H9 (cell line): ENCODE data around the gene CSMD2. TPM values are rescaled to one million over a fixed set of nuclear protein-coding genes. Genes with fewer than 3 reads are reported as not detected.

ENCODE experiments used
- DNase-seq: peaks from one replicate; pipeline ENCODE4 v3.0.0-alpha.2; 2017
- H2AFZ ChIP-seq: one replicate; pipeline ENCODE4 v1.6.1; 2013; ENCODE audit warnings: mild to moderate bottlenecking, low read length, control low read depth, moderate library complexity
- H2AK5ac ChIP-seq: 2 replicates; pipeline ENCODE4 v1.6.1; 2013; ENCODE audit warnings: low read length, control low read depth, mixed read lengths; ENCODE audit not compliant: insufficient read length
- H2BK120ac ChIP-seq: one replicate; pipeline ENCODE4 v1.6.1; 2013; ENCODE audit warnings: low read depth, mild to moderate bottlenecking, low read length, control low read depth, inconsistent platforms; ENCODE audit not compliant: poor library complexity, severe bottlenecking
- H2BK12ac ChIP-seq: 2 replicates; pipeline ENCODE4 v1.6.1; 2013; ENCODE audit warnings: low read length, control low read depth, mixed read lengths, low read depth; ENCODE audit not compliant: insufficient read length
- H2BK15ac ChIP-seq: 2 replicates; pipeline ENCODE4 v1.6.1; 2013; ENCODE audit warnings: low read depth, low read length, control low read depth
- H2BK20ac ChIP-seq: one replicate; pipeline ENCODE4 v1.6.1; 2013; ENCODE audit warnings: low read depth, mild to moderate bottlenecking, low read length, control low read depth, inconsistent platforms; ENCODE audit not compliant: poor library complexity, severe bottlenecking
- H2BK5ac ChIP-seq: 2 replicates; pipeline ENCODE4 v1.6.1; 2013; ENCODE audit warnings: low read length, control low read depth, mixed read lengths; ENCODE audit not compliant: insufficient read length
- H3K14ac ChIP-seq: 2 replicates; pipeline ENCODE4 v1.6.1; 2013; ENCODE audit warnings: low read length, control low read depth; ENCODE audit not compliant: insufficient read depth
- H3K18ac ChIP-seq: 2 replicates; pipeline ENCODE4 v1.6.1; 2013; ENCODE audit warnings: low read depth, mild to moderate bottlenecking, mixed read lengths, low read length, control low read depth; ENCODE audit not compliant: insufficient read length
- H3K23ac ChIP-seq: 2 replicates; pipeline ENCODE4 v1.6.1; 2013; ENCODE audit warnings: low read length, control low read depth, mixed read lengths, low read depth; ENCODE audit not compliant: insufficient read length
- H3K23me2 ChIP-seq: 2 replicates; pipeline ENCODE4 v1.6.1; 2013; ENCODE audit warnings: low read depth, mild to moderate bottlenecking, mixed read lengths, low read length, control low read depth; ENCODE audit not compliant: insufficient read length, poor library complexity, severe bottlenecking
- H3K27ac ChIP-seq: 2 replicates; pipeline ENCODE4 v1.5.1; 2013; ENCODE audit warnings: low read length, control low read depth, mixed read lengths, low read depth; ENCODE audit not compliant: insufficient read length
- H3K27me3 ChIP-seq: 2 replicates; pipeline ENCODE4 v1.6.1; 2013; ENCODE audit warnings: low read length, control low read depth, inconsistent platforms; ENCODE audit not compliant: insufficient read depth
- H3K4ac ChIP-seq: 2 replicates; pipeline ENCODE4 v1.6.1; 2013; ENCODE audit warnings: low read depth, mild to moderate bottlenecking, control low read depth, inconsistent platforms, low read length, moderate library complexity
- H3K4me1 ChIP-seq: 2 replicates; pipeline ENCODE4 v1.6.1; 2013; ENCODE audit warnings: low read length, control low read depth, inconsistent platforms; ENCODE audit not compliant: insufficient read depth
- H3K4me2 ChIP-seq: 2 replicates; pipeline ENCODE4 v1.6.1; 2013; ENCODE audit warnings: low read length, control low read depth, mixed read lengths; ENCODE audit not compliant: insufficient read length, insufficient read depth
- H3K56ac ChIP-seq: 2 replicates; pipeline ENCODE4 v1.6.1; 2013; ENCODE audit warnings: low read depth, mild to moderate bottlenecking, mixed read lengths, low read length, control low read depth; ENCODE audit not compliant: insufficient read length
- H3K79me1 ChIP-seq: 2 replicates; pipeline ENCODE4 v1.6.1; 2013; ENCODE audit warnings: low read depth, mild to moderate bottlenecking, moderate library complexity, low read length, control low read depth, inconsistent platforms; ENCODE audit not compliant: insufficient read depth, poor library complexity, severe bottlenecking
- H3K79me2 ChIP-seq: 2 replicates; pipeline ENCODE4 v1.6.1; 2013; ENCODE audit warnings: low read length, control low read depth, inconsistent platforms; ENCODE audit not compliant: insufficient read depth
- H3K9ac ChIP-seq: 2 replicates; pipeline ENCODE4 v1.6.1; 2013; ENCODE audit warnings: low read length, control low read depth, mixed read lengths; ENCODE audit not compliant: insufficient read length; ENCODE audit errors: extremely low read depth
- H3K9me3 ChIP-seq: one replicate; pipeline ENCODE4 v1.6.1; 2013; ENCODE audit warnings: low read depth, low read length, inconsistent platforms; ENCODE audit not compliant: control insufficient read depth
- H3T11ph ChIP-seq: one replicate; pipeline ENCODE4 v1.6.1; 2013; ENCODE audit warnings: mild to moderate bottlenecking, low read length, control low read depth, inconsistent platforms
- H4K20me1 ChIP-seq: one replicate; pipeline ENCODE4 v1.6.1; 2013; ENCODE audit not compliant: control insufficient read depth, insufficient read length, insufficient read depth
- H4K5ac ChIP-seq: 2 replicates; pipeline ENCODE4 v1.6.1; 2013; ENCODE audit warnings: low read depth, mild to moderate bottlenecking, mixed read lengths, low read length, control low read depth; ENCODE audit not compliant: insufficient read length
- H4K8ac ChIP-seq: replicated peaks from 2 replicates; pipeline ENCODE4 v1.6.1; 2013; ENCODE audit warnings: low read length, control low read depth, mixed read lengths, low read depth; ENCODE audit not compliant: insufficient read length
- H4K91ac ChIP-seq: 2 replicates; pipeline ENCODE4 v1.6.1; 2013; ENCODE audit warnings: low read depth, mild to moderate bottlenecking, moderate library complexity, mixed read lengths, low read length, control low read depth; ENCODE audit not compliant: insufficient read length
- H3K27ac Mint-ChIP-seq, 3 experiments: 2 replicates in 2 of 3; 3 replicates in 1 of 3; pipeline ENCODE4 v1.8.0; 2020 to 2021; ENCODE audit warnings: mixed read lengths in 3 of 3, mild to moderate bottlenecking in 1 of 3, moderate library complexity in 1 of 3
- H3K27me3 Mint-ChIP-seq: 2 replicates; pipeline ENCODE4 v1.8.0; 2021; ENCODE audit warnings: low read depth, mild to moderate bottlenecking, moderate library complexity, mixed read lengths
- H3K36me3 Mint-ChIP-seq, 3 experiments: 2 replicates in 2 of 3; 3 replicates in 1 of 3; pipeline ENCODE4 v1.8.0; 2020 to 2021; ENCODE audit warnings: low read depth in 3 of 3, mixed read lengths in 3 of 3; ENCODE audit not compliant: insufficient read depth in 1 of 3
- H3K4me1 Mint-ChIP-seq, 2 experiments: 2 replicates each; pipeline ENCODE4 v1.8.0; 2020; ENCODE audit warnings: mixed read lengths in 2 of 2
- H3K4me3 Mint-ChIP-seq, 2 experiments: 2 replicates in 1 of 2; 3 replicates in 1 of 2; pipeline ENCODE4 v1.8.0; 2020 to 2021; ENCODE audit warnings: mild to moderate bottlenecking in 2 of 2, mixed read lengths in 2 of 2, moderate library complexity in 1 of 2
- H3K9me3 Mint-ChIP-seq, 2 experiments: 2 replicates in 1 of 2; 3 replicates in 1 of 2; pipeline ENCODE4 v1.8.0; 2020; ENCODE audit warnings: mild to moderate bottlenecking in 2 of 2, mixed read lengths in 2 of 2, moderate library complexity in 1 of 2
- WGBS: extraction: QIAGEN DNeasy Blood & Tissue Kit; methylation state at CpG from one replicate; pipeline ENCODE4 v1.1.7; 2013; ENCODE audit warnings: missing lambda C conversion rate, low lambda C conversion rate, mixed read lengths; ENCODE audit not compliant: insufficient read length; ENCODE audit errors: extremely low coverage; 5-methylcytosine and 5-hydroxymethylcytosine counted together
- total RNA-seq: library from RNA; stranded (reverse); gene quantifications from 2 replicates; pipeline ENCODE4 v1.2.1, GENCODE V29; 2021
- TF ChIP-seq, protein P1 (sequence below): fragments of 200-600 bp; sonication (generic); conservative IDR thresholded peaks from 3 replicates; pipeline ENCODE4 v1.8.0; 2021; ENCODE audit warnings: antibody characterized with exemption, mild to moderate bottlenecking

Gene CSMD2
- total RNA-seq, 1 experiment from 2014 or later = 6.4 TPM

DNA sequence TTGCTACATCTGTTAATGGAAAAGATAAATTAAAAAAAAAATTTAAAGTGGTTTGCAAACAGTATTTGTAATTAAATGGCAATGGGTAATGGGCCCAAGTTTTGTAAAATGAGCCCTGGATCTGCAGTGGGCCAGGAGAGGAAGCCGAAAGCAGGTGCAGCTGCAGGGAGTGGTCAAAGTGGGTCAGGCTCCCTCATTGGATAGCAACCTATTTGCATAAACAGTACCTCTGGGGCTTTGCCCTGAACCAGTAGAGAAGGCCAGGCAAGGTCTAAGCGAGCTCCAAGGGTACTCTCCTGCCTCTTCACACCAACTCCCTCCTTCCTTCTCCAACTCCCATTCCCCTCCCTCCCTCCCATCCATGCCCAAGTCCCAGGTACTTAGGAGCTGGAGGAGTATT is 162.2 kb downstream of the CSMD2 start:
- H3K18ac ChIP-seq = no peak overlapping the region
- H2BK20ac ChIP-seq = no peak overlapping the region
- no peak overlapping the region for H3K4me3 Mint-ChIP-seq
- no peaks in the 10 kb centered on the region for H3K4me1 ChIP-seq
- no peak overlapping the region for H2BK120ac ChIP-seq
- H3K4ac ChIP-seq = no peak overlapping the region
- H3K36me3 Mint-ChIP-seq = no peaks in the 10 kb centered on the region
- H3T11ph ChIP-seq = no peak overlapping the region
- no peaks in the 10 kb centered on the region for H3K79me2 ChIP-seq
- H3K9me3 ChIP-seq = no peaks in the 10 kb centered on the region
- H2BK12ac ChIP-seq = no peak overlapping the region
- no peak overlapping the region for H2AFZ ChIP-seq
- H2BK15ac ChIP-seq = no peak overlapping the region
- H3K27ac Mint-ChIP-seq = no peak overlapping the region
- H3K27ac ChIP-seq = no peak overlapping the region
- no peak overlapping the region for H4K5ac ChIP-seq
- TF ChIP-seq, protein P1, sequence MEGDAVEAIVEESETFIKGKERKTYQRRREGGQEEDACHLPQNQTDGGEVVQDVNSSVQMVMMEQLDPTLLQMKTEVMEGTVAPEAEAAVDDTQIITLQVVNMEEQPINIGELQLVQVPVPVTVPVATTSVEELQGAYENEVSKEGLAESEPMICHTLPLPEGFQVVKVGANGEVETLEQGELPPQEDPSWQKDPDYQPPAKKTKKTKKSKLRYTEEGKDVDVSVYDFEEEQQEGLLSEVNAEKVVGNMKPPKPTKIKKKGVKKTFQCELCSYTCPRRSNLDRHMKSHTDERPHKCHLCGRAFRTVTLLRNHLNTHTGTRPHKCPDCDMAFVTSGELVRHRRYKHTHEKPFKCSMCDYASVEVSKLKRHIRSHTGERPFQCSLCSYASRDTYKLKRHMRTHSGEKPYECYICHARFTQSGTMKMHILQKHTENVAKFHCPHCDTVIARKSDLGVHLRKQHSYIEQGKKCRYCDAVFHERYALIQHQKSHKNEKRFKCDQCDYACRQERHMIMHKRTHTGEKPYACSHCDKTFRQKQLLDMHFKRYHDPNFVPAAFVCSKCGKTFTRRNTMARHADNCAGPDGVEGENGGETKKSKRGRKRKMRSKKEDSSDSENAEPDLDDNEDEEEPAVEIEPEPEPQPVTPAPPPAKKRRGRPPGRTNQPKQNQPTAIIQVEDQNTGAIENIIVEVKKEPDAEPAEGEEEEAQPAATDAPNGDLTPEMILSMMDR = no peak
- H4K8ac ChIP-seq = no peak overlapping the region
- no peaks in the 10 kb centered on the region for H3K27me3 ChIP-seq
- no peaks in the 10 kb centered on the region for H3K9me3 Mint-ChIP-seq
- no peak overlapping the region for H2BK5ac ChIP-seq
- DNase-seq = no peak
- no peaks in the 10 kb centered on the region for H3K23me2 ChIP-seq
- no peaks in the 10 kb centered on the region for H4K20me1 ChIP-seq
- no peak overlapping the region for H3K14ac ChIP-seq
- no peak overlapping the region for H3K23ac ChIP-seq
- no peak overlapping the region for H3K4me2 ChIP-seq
- no peak overlapping the region for H3K9ac ChIP-seq
- H3K27me3 Mint-ChIP-seq = no peaks in the 10 kb centered on the region
- peaks cover 4 to 25% of the 10 kb centered on the region in 2 experiments for H3K4me1 Mint-ChIP-seq
- no peak overlapping the region for H3K56ac ChIP-seq
- H4K91ac ChIP-seq = no peak overlapping the region
- no CpG with 5 or more reads among the region's 2 CpGs for WGBS
- no peak overlapping the region for H2AK5ac ChIP-seq
- H3K79me1 ChIP-seq = no peaks in the 10 kb centered on the region
